ENCODE results near the gene ADGRA3. TPM values are rescaled to one million over a fixed set of nuclear protein-coding genes. Genes with fewer than 3 reads are reported as not detected.

Gene ADGRA3
- total RNA-seq, 2 experiments from 2014 or later, result 2.6 to 3.2 TPM

DNA sequence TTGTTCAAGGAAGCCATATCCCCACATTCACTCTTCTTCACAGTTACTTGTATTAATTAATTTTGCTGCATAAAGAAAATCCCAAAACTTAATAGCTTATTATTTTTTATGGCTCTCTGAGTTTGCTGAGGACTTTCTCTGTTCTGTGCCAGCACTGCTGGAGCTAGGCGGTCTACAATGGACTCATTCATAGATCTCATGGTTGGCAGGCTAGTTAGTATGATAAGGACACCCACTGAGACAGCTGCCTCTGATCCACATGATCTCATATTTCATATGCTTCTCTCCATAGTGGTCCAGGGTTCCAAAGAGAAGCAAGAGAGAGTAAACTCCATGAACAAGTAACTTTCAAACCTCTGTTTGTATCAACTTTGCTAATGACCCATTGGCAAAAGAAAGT, 170.2 kb downstream of the ADGRA3 start:
- H3K4me1 Mint-ChIP-seq, result no peaks in the 10 kb centered on the region
- H3K27me3 Mint-ChIP-seq, result no peaks in the 10 kb centered on the region
- no peak overlapping the region for H3K27ac Mint-ChIP-seq
- no peak overlapping the region for H3K4me3 Mint-ChIP-seq
- no peaks in the 10 kb centered on the region for H3K9me3 Mint-ChIP-seq
- POLR2A ChIA-PET, result no interaction called here
- H3K36me3 Mint-ChIP-seq (ENCODE audit: low read depth), result no peaks in the 10 kb centered on the region
- DNase-seq, result no peak
- CTCF ChIA-PET, result no interaction called here

DNA sequence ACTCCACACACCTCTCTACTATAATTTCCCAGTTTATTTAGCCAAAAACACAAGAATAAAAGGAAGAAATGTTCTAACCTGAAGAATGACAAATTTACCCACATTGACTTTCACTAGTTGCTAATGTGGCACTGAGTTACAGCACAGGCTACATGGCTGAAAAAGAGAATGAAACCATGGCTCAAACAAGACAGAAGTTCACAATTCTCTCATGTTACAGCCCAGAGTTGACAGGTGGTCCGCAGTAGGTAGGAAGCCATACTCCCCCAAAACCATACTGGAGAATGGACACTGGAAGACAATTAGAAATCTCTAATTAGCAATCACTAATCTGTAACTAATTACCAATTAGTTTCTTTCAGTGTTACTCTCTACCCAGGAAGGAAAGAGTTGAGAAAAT, 170.8 kb downstream of the ADGRA3 start:
- Mint-ChIP-seq H3K36me3 (ENCODE audit: low read depth) (no peaks in the 10 kb centered on the region), H3K27me3 (no peaks in the 10 kb centered on the region), H3K9me3 (no peaks in the 10 kb centered on the region), H3K27ac (no peak overlapping the region), H3K4me3 (no peak overlapping the region), H3K4me1 (no peaks in the 10 kb centered on the region)
- CTCF ChIA-PET, result no interaction called here
- POLR2A ChIA-PET, result no interaction called here
- no peak for DNase-seq

DNA sequence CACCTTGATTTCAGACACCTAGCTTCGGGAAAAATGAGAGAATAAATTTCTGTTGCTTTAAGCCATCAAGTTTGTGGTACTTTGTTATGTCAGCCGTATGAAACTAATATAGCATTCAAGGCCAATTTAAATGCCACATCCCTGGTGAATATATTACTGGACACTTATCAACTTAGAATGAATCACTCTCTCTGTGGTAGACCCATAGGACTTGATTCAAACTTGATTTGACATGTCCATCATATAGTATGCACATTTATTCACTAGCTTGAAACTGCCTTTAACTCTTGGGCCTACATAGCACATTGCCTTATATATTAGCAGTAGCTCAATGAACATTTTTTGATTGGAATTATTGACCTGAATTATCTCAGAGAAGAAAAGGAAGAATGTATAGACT, 172.3 kb downstream of the ADGRA3 start:
- Mint-ChIP-seq H3K27ac (no peak overlapping the region), H3K27me3 (no peaks in the 10 kb centered on the region), H3K4me1 (no peaks in the 10 kb centered on the region), H3K9me3 (no peaks in the 10 kb centered on the region), H3K36me3 (ENCODE audit: low read depth) (no peaks in the 10 kb centered on the region), H3K4me3 (no peak overlapping the region)
- no peak for DNase-seq
- CTCF ChIA-PET, result interaction anchor here (1.3 kb wide), 1 partner anchor 10 kb away, joined by 3 read pairs; no protein-coding TSS in a partner anchor
- POLR2A ChIA-PET, result no interaction called here

DNA sequence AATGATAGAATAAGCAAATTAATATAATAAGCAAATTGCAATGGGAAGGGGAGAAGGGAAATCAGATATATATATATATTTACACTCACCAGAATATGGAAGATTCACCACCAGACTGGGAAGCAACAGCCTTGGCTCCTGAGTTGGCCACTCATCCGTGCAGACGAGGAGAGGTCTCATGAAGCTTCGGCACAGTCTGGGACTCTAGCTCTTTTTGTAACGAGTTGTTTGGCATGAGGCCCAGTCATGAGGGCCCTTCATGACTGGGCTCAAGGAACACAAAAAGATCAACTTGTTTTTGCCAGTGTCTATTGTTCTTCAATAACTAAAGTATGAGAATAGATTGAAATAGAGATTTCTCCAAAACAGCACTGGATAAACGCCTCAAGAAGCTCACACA, 176.4 kb downstream of the ADGRA3 start:
- ChIA-PET CTCF (no interaction called here), POLR2A (no interaction called here)
- Mint-ChIP-seq H3K4me1 (no peaks in the 10 kb centered on the region), H3K9me3 (peaks cover 2% of the 10 kb centered on the region), H3K27ac (no peak overlapping the region), H3K4me3 (no peak overlapping the region), H3K27me3 (no peaks in the 10 kb centered on the region), H3K36me3 (ENCODE audit: low read depth) (no peaks in the 10 kb centered on the region)
- no peak for DNase-seq

DNA sequence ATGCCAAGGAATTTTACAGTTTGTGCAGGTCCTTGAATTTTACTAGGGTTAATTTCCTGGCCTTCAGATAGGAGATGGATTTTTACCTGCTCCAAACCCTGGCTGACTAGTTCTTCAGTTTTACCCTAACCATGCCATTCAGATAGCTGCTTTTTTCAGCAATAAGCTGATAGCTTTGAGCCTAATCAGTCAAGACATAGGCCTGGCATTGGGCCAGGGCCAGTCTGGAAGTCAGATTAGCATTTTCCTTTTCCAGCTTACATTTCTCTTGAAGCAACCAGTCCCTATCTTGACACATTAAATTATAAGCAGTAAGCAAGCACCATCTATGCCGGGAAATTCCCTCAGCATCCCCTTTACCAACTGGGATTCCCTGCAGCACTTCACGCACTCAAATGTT, 177.1 kb downstream of the ADGRA3 start:
- Mint-ChIP-seq H3K36me3 (ENCODE audit: low read depth) (no peaks in the 10 kb centered on the region), H3K4me3 (no peak overlapping the region), H3K27me3 (no peaks in the 10 kb centered on the region)

More for the DNA sequence above, 177.1 kb downstream of the ADGRA3 start:
- ChIA-PET POLR2A (no interaction called here), CTCF (no interaction called here)
- DNase-seq, result no peak
- Mint-ChIP-seq H3K9me3 (peaks cover 2% of the 10 kb centered on the region), H3K4me1 (no peaks in the 10 kb centered on the region), H3K27ac (no peak overlapping the region)

Other genes starting within 250 kb of the ADGRA3 start
- gene GBA3, start 176.9 kb upstream of the ADGRA3 start, total RNA-seq, result not detected

Measured in activated CD4-positive, alpha-beta T cell treated with anti-CD3 and anti-CD28 coated beads, Interleukin-2, amount 10 ng/mL, durations not matched to agents 7 days and 5 days (primary cell).